ENCODE results near the gene PSME1. TPM values are rescaled to one million over a fixed set of nuclear protein-coding genes. Genes with fewer than 3 reads are reported as not detected.
A peak's percentile ranks its signal among the peaks of the same experiment; 100 is the strongest.

PSME1 gene
- total and polyA plus RNA-seq, 2 experiments from 2014 or later, result 61.1 to 215 TPM

GRCh38 chr14:24139272-24139934 lies 3.4 kb downstream of the PSME1 start:
- Histone ChIP-seq H3K27ac (ENCODE audit: low read depth) (no peak overlapping the region), H3K36me3 (ENCODE audit: insufficient read depth) (peaks cover 18% of the 10 kb centered on the region; the same call in 1 of the 2 replicates), H3K27me3 (ENCODE audit: insufficient read depth) (no peaks in the 10 kb centered on the region), H3K4me1 (ENCODE audit: insufficient read depth) (peaks cover 25% of the 10 kb centered on the region), H3K9me2 (ENCODE audit: insufficient read depth) (no peaks in the 10 kb centered on the region), H3K4me2 (peak overlapping the region; percentile 95), H4K20me1 (replicated peaks; ENCODE audit: insufficient read depth) (peaks cover 9% of the 10 kb centered on the region), H3K4me3 (peak overlapping the region; percentile 99), H3F3A (replicated peaks; ENCODE audit: low read depth) (peaks cover 39% of the 10 kb centered on the region), H2AFZ (no peak overlapping the region), H3K79me2 (replicated peaks; ENCODE audit: insufficient read depth) (peaks cover 20% of the 10 kb centered on the region)
- peak overlapping the region; percentile 67; the same call in 1 of the 2 replicates for H3K27ac Mint-ChIP-seq
- TF ChIP-seq EZH2 (IDR thresholded peaks at IDR 0.05; ENCODE audit: low read depth, unreplicated experiment) (no peak), NANOG (IDR thresholded peaks at IDR 0.05; ENCODE audit: borderline replicate concordance) (no peak), ZNF114 (CRISPR knock-in tag; IDR thresholded peaks at IDR 0.05) (no peak), CTCF (conservative IDR thresholded peaks at IDR 0.05; ENCODE audit: low read depth in 2 of 2) (no peak), ZNF331 (CRISPR knock-in tag; IDR thresholded peaks at IDR 0.05; ENCODE audit: low read depth) (no peak), JUNB (IDR thresholded peaks at IDR 0.05; ENCODE audit: unreplicated experiment) (no peak), POLR2AphosphoS5 (IDR thresholded peaks at IDR 0.05; ENCODE audit: low read depth) (no peak), EZH2phosphoT487 (IDR thresholded peaks at IDR 0.05; ENCODE audit: unreplicated experiment) (no peak), CREB1 (CRISPR knock-in tag; IDR thresholded peaks at IDR 0.05; ENCODE audit: low read depth) (no peak), STAT1 (IDR thresholded peaks at IDR 0.05; ENCODE audit: unreplicated experiment) (no peak)
- TF ChIP-seq, protein P1, sequence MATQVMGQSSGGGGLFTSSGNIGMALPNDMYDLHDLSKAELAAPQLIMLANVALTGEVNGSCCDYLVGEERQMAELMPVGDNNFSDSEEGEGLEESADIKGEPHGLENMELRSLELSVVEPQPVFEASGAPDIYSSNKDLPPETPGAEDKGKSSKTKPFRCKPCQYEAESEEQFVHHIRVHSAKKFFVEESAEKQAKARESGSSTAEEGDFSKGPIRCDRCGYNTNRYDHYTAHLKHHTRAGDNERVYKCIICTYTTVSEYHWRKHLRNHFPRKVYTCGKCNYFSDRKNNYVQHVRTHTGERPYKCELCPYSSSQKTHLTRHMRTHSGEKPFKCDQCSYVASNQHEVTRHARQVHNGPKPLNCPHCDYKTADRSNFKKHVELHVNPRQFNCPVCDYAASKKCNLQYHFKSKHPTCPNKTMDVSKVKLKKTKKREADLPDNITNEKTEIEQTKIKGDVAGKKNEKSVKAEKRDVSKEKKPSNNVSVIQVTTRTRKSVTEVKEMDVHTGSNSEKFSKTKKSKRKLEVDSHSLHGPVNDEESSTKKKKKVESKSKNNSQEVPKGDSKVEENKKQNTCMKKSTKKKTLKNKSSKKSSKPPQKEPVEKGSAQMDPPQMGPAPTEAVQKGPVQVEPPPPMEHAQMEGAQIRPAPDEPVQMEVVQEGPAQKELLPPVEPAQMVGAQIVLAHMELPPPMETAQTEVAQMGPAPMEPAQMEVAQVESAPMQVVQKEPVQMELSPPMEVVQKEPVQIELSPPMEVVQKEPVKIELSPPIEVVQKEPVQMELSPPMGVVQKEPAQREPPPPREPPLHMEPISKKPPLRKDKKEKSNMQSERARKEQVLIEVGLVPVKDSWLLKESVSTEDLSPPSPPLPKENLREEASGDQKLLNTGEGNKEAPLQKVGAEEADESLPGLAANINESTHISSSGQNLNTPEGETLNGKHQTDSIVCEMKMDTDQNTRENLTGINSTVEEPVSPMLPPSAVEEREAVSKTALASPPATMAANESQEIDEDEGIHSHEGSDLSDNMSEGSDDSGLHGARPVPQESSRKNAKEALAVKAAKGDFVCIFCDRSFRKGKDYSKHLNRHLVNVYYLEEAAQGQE (IDR thresholded peaks at IDR 0.05; ENCODE audit: unreplicated experiment), result no peak
- TF ChIP-seq, protein P2, sequence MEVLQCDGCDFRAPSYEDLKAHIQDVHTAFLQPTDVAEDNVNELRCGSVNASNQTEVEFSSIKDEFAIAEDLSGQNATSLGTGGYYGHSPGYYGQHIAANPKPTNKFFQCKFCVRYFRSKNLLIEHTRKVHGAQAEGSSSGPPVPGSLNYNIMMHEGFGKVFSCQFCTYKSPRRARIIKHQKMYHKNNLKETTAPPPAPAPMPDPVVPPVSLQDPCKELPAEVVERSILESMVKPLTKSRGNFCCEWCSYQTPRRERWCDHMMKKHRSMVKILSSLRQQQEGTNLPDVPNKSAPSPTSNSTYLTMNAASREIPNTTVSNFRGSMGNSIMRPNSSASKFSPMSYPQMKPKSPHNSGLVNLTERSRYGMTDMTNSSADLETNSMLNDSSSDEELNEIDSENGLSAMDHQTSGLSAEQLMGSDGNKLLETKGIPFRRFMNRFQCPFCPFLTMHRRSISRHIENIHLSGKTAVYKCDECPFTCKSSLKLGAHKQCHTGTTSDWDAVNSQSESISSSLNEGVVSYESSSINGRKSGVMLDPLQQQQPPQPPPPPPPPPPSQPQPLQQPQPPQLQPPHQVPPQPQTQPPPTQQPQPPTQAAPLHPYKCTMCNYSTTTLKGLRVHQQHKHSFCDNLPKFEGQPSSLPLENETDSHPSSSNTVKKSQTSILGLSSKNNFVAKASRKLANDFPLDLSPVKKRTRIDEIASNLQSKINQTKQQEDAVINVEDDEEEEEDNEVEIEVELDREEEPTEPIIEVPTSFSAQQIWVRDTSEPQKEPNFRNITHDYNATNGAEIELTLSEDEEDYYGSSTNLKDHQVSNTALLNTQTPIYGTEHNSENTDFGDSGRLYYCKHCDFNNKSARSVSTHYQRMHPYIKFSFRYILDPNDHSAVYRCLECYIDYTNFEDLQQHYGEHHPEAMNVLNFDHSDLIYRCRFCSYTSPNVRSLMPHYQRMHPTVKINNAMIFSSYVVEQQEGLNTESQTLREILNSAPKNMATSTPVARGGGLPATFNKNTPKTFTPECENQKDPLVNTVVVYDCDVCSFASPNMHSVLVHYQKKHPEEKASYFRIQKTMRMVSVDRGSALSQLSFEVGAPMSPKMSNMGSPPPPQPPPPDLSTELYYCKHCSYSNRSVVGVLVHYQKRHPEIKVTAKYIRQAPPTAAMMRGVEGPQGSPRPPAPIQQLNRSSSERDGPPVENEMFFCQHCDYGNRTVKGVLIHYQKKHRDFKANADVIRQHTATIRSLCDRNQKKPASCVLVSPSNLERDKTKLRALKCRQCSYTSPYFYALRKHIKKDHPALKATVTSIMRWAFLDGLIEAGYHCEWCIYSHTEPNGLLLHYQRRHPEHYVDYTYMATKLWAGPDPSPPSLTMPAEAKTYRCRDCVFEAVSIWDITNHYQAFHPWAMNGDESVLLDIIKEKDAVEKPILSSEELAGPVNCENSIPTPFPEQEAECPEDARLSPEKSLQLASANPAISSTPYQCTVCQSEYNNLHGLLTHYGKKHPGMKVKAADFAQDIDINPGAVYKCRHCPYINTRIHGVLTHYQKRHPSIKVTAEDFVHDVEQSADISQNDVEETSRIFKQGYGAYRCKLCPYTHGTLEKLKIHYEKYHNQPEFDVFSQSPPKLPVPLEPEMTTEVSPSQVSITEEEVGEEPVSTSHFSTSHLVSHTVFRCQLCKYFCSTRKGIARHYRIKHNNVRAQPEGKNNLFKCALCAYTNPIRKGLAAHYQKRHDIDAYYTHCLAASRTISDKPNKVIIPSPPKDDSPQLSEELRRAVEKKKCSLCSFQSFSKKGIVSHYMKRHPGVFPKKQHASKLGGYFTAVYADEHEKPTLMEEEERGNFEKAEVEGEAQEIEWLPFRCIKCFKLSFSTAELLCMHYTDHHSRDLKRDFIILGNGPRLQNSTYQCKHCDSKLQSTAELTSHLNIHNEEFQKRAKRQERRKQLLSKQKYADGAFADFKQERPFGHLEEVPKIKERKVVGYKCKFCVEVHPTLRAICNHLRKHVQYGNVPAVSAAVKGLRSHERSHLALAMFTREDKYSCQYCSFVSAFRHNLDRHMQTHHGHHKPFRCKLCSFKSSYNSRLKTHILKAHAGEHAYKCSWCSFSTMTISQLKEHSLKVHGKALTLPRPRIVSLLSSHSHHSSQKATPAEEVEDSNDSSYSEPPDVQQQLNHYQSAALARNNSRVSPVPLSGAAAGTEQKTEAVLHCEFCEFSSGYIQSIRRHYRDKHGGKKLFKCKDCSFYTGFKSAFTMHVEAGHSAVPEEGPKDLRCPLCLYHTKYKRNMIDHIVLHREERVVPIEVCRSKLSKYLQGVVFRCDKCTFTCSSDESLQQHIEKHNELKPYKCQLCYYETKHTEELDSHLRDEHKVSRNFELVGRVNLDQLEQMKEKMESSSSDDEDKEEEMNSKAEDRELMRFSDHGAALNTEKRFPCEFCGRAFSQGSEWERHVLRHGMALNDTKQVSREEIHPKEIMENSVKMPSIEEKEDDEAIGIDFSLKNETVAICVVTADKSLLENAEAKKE (CRISPR knock-in tag; IDR thresholded peaks at IDR 0.05), result no peak
- TF ChIP-seq, protein P3, sequence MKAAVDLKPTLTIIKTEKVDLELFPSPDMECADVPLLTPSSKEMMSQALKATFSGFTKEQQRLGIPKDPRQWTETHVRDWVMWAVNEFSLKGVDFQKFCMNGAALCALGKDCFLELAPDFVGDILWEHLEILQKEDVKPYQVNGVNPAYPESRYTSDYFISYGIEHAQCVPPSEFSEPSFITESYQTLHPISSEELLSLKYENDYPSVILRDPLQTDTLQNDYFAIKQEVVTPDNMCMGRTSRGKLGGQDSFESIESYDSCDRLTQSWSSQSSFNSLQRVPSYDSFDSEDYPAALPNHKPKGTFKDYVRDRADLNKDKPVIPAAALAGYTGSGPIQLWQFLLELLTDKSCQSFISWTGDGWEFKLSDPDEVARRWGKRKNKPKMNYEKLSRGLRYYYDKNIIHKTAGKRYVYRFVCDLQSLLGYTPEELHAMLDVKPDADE (IDR thresholded peaks at IDR 0.05), result no peak
- DNase-seq (ENCODE audit: low spot score) (peak; percentile 38), ATAC-seq (no peak)
- H3K36me3 Mint-ChIP-seq (ENCODE audit: low read depth), result peaks cover 49% of the 10 kb centered on the region
- H3K27me3 Mint-ChIP-seq (ENCODE audit: insufficient read depth, low read depth, poor library complexity), result peaks cover 25% of the 10 kb centered on the region
- H3K4me3 Mint-ChIP-seq, result peak overlapping the region; percentile 99
- H3K4me1 Mint-ChIP-seq, result peaks cover 38% of the 10 kb centered on the region
- H3K9me3 Mint-ChIP-seq, result no peaks in the 10 kb centered on the region
